GM12872 (cell line): ENCODE measurements around the gene FIGN.

Source experiments
- CTCF ChIP-seq: IDR thresholded peaks from 3 replicates; pipeline ENCODE4 v1.5.1; 2011; ENCODE audit warnings: low read depth, mild to moderate bottlenecking, low read length, moderate library complexity; ENCODE audit not compliant: insufficient read depth

FIGN gene

GRCh38 chr2:163591461-163591860 is 144.3 kb downstream of the FIGN start:
- no peak for TF ChIP-seq CTCF

- no peak for TF ChIP-seq CTCF
Measured at GRCh38 chr2:163580757-163581156, 155.1 kb downstream of the FIGN start.

GRCh38 chr2:163574309-163574708 is 161.5 kb downstream of the FIGN start:
- no peak for TF ChIP-seq CTCF

GRCh38 chr2:163573652-163574051 is 162.2 kb downstream of the FIGN start:
- TF ChIP-seq CTCF, result no peak

GRCh38 chr2:163572850-163573249 is 163.0 kb downstream of the FIGN start:
- no peak for TF ChIP-seq CTCF

- no peak for TF ChIP-seq CTCF
Measured at GRCh38 chr2:163571423-163572102, 164.2 kb downstream of the FIGN start.

- TF ChIP-seq CTCF, result no peak
Measured at GRCh38 chr2:163570391-163570790, 165.4 kb downstream of the FIGN start.
